ENCODE measurements around the gene ATXN10. TPM values are rescaled to one million over a fixed set of nuclear protein-coding genes. Genes with fewer than 3 reads are reported as not detected.

Gene ATXN10
- total and polyA plus RNA-seq, 2 of the 8 experiments (the other 6 are each of a cell fraction or from before 2014, with no cell fraction given) = 134 to 210 TPM

DNA sequence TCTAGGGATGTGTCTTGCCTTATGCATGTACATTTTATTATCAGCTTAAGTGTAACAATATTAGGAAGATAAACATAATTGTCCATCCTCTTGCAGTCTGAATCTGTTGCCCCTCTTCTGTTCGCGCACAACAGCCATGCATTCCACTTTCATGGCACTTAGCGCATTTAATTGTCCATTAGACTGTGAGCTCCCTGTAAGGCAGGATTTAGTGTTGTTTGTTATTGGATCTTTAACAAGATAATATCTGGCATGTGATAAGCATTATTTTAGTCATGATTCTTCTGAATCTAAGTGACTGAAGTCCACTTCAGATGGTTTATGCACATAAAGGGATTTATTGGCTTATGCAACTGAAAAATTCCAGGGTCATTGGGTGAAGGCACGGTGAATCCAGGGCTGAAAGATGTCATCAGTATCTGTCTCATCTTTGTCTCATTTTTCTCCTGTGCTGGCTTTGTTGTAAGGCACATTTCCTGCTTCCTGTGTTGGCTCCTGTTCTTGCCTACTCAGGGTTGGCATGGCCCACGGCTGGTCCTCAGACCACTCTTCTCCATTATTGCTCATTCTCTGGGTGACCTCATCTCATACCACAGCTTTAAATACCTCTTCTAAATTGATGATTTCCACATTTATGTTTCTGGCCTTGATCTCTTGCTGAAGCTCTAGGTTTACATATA, 37.6 kb downstream of the ATXN10 start (continued):
- TF ChIP-seq, protein P1, sequence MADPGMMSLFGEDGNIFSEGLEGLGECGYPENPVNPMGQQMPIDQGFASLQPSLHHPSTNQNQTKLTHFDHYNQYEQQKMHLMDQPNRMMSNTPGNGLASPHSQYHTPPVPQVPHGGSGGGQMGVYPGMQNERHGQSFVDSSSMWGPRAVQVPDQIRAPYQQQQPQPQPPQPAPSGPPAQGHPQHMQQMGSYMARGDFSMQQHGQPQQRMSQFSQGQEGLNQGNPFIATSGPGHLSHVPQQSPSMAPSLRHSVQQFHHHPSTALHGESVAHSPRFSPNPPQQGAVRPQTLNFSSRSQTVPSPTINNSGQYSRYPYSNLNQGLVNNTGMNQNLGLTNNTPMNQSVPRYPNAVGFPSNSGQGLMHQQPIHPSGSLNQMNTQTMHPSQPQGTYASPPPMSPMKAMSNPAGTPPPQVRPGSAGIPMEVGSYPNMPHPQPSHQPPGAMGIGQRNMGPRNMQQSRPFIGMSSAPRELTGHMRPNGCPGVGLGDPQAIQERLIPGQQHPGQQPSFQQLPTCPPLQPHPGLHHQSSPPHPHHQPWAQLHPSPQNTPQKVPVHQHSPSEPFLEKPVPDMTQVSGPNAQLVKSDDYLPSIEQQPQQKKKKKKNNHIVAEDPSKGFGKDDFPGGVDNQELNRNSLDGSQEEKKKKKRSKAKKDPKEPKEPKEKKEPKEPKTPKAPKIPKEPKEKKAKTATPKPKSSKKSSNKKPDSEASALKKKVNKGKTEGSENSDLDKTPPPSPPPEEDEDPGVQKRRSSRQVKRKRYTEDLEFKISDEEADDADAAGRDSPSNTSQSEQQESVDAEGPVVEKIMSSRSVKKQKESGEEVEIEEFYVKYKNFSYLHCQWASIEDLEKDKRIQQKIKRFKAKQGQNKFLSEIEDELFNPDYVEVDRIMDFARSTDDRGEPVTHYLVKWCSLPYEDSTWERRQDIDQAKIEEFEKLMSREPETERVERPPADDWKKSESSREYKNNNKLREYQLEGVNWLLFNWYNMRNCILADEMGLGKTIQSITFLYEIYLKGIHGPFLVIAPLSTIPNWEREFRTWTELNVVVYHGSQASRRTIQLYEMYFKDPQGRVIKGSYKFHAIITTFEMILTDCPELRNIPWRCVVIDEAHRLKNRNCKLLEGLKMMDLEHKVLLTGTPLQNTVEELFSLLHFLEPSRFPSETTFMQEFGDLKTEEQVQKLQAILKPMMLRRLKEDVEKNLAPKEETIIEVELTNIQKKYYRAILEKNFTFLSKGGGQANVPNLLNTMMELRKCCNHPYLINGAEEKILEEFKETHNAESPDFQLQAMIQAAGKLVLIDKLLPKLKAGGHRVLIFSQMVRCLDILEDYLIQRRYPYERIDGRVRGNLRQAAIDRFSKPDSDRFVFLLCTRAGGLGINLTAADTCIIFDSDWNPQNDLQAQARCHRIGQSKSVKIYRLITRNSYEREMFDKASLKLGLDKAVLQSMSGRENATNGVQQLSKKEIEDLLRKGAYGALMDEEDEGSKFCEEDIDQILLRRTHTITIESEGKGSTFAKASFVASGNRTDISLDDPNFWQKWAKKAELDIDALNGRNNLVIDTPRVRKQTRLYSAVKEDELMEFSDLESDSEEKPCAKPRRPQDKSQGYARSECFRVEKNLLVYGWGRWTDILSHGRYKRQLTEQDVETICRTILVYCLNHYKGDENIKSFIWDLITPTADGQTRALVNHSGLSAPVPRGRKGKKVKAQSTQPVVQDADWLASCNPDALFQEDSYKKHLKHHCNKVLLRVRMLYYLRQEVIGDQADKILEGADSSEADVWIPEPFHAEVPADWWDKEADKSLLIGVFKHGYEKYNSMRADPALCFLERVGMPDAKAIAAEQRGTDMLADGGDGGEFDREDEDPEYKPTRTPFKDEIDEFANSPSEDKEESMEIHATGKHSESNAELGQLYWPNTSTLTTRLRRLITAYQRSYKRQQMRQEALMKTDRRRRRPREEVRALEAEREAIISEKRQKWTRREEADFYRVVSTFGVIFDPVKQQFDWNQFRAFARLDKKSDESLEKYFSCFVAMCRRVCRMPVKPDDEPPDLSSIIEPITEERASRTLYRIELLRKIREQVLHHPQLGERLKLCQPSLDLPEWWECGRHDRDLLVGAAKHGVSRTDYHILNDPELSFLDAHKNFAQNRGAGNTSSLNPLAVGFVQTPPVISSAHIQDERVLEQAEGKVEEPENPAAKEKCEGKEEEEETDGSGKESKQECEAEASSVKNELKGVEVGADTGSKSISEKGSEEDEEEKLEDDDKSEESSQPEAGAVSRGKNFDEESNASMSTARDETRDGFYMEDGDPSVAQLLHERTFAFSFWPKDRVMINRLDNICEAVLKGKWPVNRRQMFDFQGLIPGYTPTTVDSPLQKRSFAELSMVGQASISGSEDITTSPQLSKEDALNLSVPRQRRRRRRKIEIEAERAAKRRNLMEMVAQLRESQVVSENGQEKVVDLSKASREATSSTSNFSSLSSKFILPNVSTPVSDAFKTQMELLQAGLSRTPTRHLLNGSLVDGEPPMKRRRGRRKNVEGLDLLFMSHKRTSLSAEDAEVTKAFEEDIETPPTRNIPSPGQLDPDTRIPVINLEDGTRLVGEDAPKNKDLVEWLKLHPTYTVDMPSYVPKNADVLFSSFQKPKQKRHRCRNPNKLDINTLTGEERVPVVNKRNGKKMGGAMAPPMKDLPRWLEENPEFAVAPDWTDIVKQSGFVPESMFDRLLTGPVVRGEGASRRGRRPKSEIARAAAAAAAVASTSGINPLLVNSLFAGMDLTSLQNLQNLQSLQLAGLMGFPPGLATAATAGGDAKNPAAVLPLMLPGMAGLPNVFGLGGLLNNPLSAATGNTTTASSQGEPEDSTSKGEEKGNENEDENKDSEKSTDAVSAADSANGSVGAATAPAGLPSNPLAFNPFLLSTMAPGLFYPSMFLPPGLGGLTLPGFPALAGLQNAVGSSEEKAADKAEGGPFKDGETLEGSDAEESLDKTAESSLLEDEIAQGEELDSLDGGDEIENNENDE (IDR thresholded peaks at IDR 0.05; ENCODE audit: insufficient replicate concordance, low read length) = no peak
- TF ChIP-seq EP300 (IDR thresholded peaks at IDR 0.05; ENCODE audit: borderline replicate concordance in 1 of 2, low read depth in 2 of 2, low read length in 2 of 2) = no peak
- TF ChIP-seq CBX8 (IDR thresholded peaks at IDR 0.05; ENCODE audit: borderline replicate concordance, low read depth, low read length) = no peak
- no peak for TF ChIP-seq SP1 (IDR thresholded peaks at IDR 0.05; ENCODE audit: low read depth, low read length)
- TF ChIP-seq KDM5A (IDR thresholded peaks at IDR 0.05; ENCODE audit: low read length) = no peak
- TF ChIP-seq SP4 (IDR thresholded peaks at IDR 0.05; ENCODE audit: low read length) = no peak

Data from H1 (cell line).